Liver (tissue), 3 donors: ENCODE data around the gene GNE.

Experiments used
- ATF3 ChIP-seq: IDR thresholded peaks from 2 replicates; pipeline ENCODE4 v1.6.1; 2016; ENCODE audit warnings: antibody characterized with exemption
- CTCF ChIP-seq: fragments of 150-350 bp; IDR thresholded peaks from 2 replicates; pipeline ENCODE4 v1.5.1; 2017; ENCODE audit warnings: improper control_type of control experiment, low read depth, low read length; ENCODE audit not compliant: missing input control
- MAX ChIP-seq: IDR thresholded peaks from 2 replicates; pipeline ENCODE4 v1.6.1; 2016; ENCODE audit warnings: antibody characterized with exemption
- SP1 ChIP-seq: IDR thresholded peaks from 2 replicates; pipeline ENCODE4 v1.6.1; 2018; ENCODE audit warnings: antibody characterized with exemption, mild to moderate bottlenecking
- donor health status: healthy.
- donor health status: healthy.

GRCh38 chr9:36213989-36214388, 44.3 kb downstream of the GNE start:
- TF ChIP-seq CTCF (no peak), SP1 (no peak), MAX (no peak), ATF3 (no peak)
